ENCODE results near the gene ALDH3B2. TPM values are rescaled to one million over a fixed set of nuclear protein-coding genes. Genes with fewer than 3 reads are reported as not detected.
A peak's percentile ranks its signal among the peaks of the same experiment; 100 is the strongest.

The ALDH3B2 gene
- total RNA-seq, 1 experiment from 2014 or later: not detected

GRCh38 chr11:67614730-67615714 is 59.4 kb downstream of the ALDH3B2 start:
- DNase-seq (ENCODE audit: low read depth, low spot score): peak; percentile 41
- intact Hi-C loops (cut with micrococcal nuclease): loop anchor here (1.0 kb wide), 1 partner anchor 44 kb away; no protein-coding TSS in a partner anchor
- ChIA-PET POLR2A (no interaction called here), CTCF (interaction anchor here (0.6 to 1.7 kb wide), 16 partner anchors 10 to 793 kb away, joined by 3 to 14 read pairs (median 3); partner anchors contain the start of gene NUDT8), RAD21 (ENCODE audit: low non-redundant PET in 1 of 2, low total read pairs in 2 of 2, uncharacterized antibody in 2 of 2, unreplicated experiment in 2 of 2) (interaction anchor here (0.9 to 1.1 kb wide), 2 partner anchors 42 to 44 kb away, joined by 3 read pairs; no protein-coding TSS in a partner anchor)
- Histone ChIP-seq H3K4me3 (replicated peaks in 1 of 2; ENCODE audit: low read depth in 1 of 2, low read length in 2 of 2) (no peak overlapping the region), H3K36me3 (ENCODE audit: control insufficient read depth in 1 of 2, insufficient read depth in 2 of 2, low read length in 2 of 2) (peaks cover 7% of the 10 kb centered on the region in 2 experiments; a peak in 3 of 4 replicates), H3K79me2 (ENCODE audit: insufficient read depth, low read length) (no peaks in the 10 kb centered on the region), H2AFZ (ENCODE audit: low read depth, low read length, poor library complexity, severe bottlenecking) (no peak overlapping the region), H3K27ac (ENCODE audit: low read depth, low read length) (peak overlapping the region; percentile 47), H4K20me1 (ENCODE audit: insufficient read depth) (no peaks in the 10 kb centered on the region), H3K9me3 (ENCODE audit: control insufficient read depth in 1 of 2, insufficient read depth in 1 of 2, low read depth in 1 of 2, low read length in 2 of 2) (no peaks in the 10 kb centered on the region), H3K4me1 (ENCODE audit: control insufficient read depth in 1 of 2, insufficient read depth in 2 of 2, low read length in 2 of 2) (peaks cover 2 to 13% of the 10 kb centered on the region in 2 experiments; a peak in 2 of 4 replicates), H3K9me2 (ENCODE audit: insufficient read depth) (no peaks in the 10 kb centered on the region), H3K4me2 (ENCODE audit: low read length) (peak overlapping the region; percentile 48), H3K9ac (ENCODE audit: low read length) (no peak overlapping the region), H3K27me3 (ENCODE audit: insufficient read depth, low read length) (no peaks in the 10 kb centered on the region)
- no TSS peak for BruUV-seq (replicated peaks)
- TF ChIP-seq POLR2AphosphoS5 (IDR thresholded peaks at IDR 0.05; ENCODE audit: low read depth, low read length) (no peak), SP1 (IDR thresholded peaks at IDR 0.05; ENCODE audit: low read depth) (no peak), RAD21 (IDR thresholded peaks at IDR 0.05; ENCODE audit: low read depth) (peak; percentile 43), CTCF (IDR thresholded peaks at IDR 0.05 in 2 of 3, conservative IDR thresholded peaks at IDR 0.05 in 1 of 3; ENCODE audit: borderline replicate concordance in 1 of 3, insufficient read depth in 1 of 3, low read depth in 2 of 3, low read length in 2 of 3) (peak; percentile 71 to 94 (median 81)), YY1 (IDR thresholded peaks at IDR 0.05; ENCODE audit: extremely low read depth, insufficient replicate concordance, low read depth, low read length) (peak; percentile 7)
- peak; percentile 87 for ATAC-seq

Measured in HCT116 (cell line).